Activated naive CD4-positive, alpha-beta T cell treated with anti-CD3 and anti-CD28 coated beads, Interleukin-2, amount 50 U/mL, for 24 hours (primary cell): ENCODE measurements around the gene SF3B2.
"Not testable (repeated sequence)": the region's sequence is repeated elsewhere in the genome, so short reads cannot be mapped to it uniquely, and the experiment has no call there.

ENCODE experiments used
- H3K27ac Mint-ChIP-seq: one replicate; pipeline ENCODE4 v1.8.0; 2021; ENCODE audit warnings: mild to moderate bottlenecking, mixed read lengths
- H3K27me3 Mint-ChIP-seq: one replicate; pipeline ENCODE4 v1.8.0; 2021; ENCODE audit warnings: mixed read lengths
- H3K36me3 Mint-ChIP-seq: one replicate; pipeline ENCODE4 v1.8.0; 2021; ENCODE audit warnings: mixed read lengths
- H3K4me1 Mint-ChIP-seq: one replicate; pipeline ENCODE4 v1.8.0; 2021; ENCODE audit warnings: mixed read lengths
- H3K4me3 Mint-ChIP-seq: one replicate; pipeline ENCODE4 v1.8.0; 2021; ENCODE audit warnings: mild to moderate bottlenecking, mixed read lengths
- H3K9me3 Mint-ChIP-seq: one replicate; pipeline ENCODE4 v1.8.0; 2021; ENCODE audit warnings: mixed read lengths

Gene SF3B2

GRCh38 chr11:66013762-66014100 is 38.4 kb upstream of the SF3B2 start:
- H3K36me3 Mint-ChIP-seq = no peaks in the 10 kb centered on the region
- H3K27ac Mint-ChIP-seq = no peak overlapping the region
- peaks cover 8% of the 10 kb centered on the region for H3K4me1 Mint-ChIP-seq
- H3K27me3 Mint-ChIP-seq = peaks cover 2% of the 10 kb centered on the region
- H3K4me3 Mint-ChIP-seq = no peak overlapping the region
- no peaks in the 10 kb centered on the region for H3K9me3 Mint-ChIP-seq

- H3K27me3 Mint-ChIP-seq = peaks cover 2% of the 10 kb centered on the region
- no peak overlapping the region for H3K27ac Mint-ChIP-seq
- no peaks in the 10 kb centered on the region for H3K9me3 Mint-ChIP-seq
- no peaks in the 10 kb centered on the region for H3K36me3 Mint-ChIP-seq
- no peak overlapping the region for H3K4me3 Mint-ChIP-seq
- H3K4me1 Mint-ChIP-seq = peaks cover 8% of the 10 kb centered on the region
These were observed 37.2 kb upstream of the SF3B2 start for GRCh38 chr11:66014804-66015453.

- no peak overlapping the region for H3K27ac Mint-ChIP-seq
- no peak overlapping the region for H3K4me3 Mint-ChIP-seq
- H3K4me1 Mint-ChIP-seq = peaks cover 8% of the 10 kb centered on the region
- H3K27me3 Mint-ChIP-seq = peaks cover 2% of the 10 kb centered on the region
- no peaks in the 10 kb centered on the region for H3K9me3 Mint-ChIP-seq
- no peaks in the 10 kb centered on the region for H3K36me3 Mint-ChIP-seq
These were observed 36.7 kb upstream of the SF3B2 start for GRCh38 chr11:66015454-66015881.

- Mint-ChIP-seq H3K27ac (no peak overlapping the region), H3K27me3 (peaks cover 1% of the 10 kb centered on the region), H3K36me3 (no peaks in the 10 kb centered on the region), H3K4me3 (no peak overlapping the region), H3K4me1 (peaks cover 8% of the 10 kb centered on the region), H3K9me3 (no peaks in the 10 kb centered on the region)
These were observed 36.0 kb upstream of the SF3B2 start for GRCh38 chr11:66015936-66016792.

GRCh38 chr11:66016793-66017177 is 35.4 kb upstream of the SF3B2 start:
- Mint-ChIP-seq H3K27ac (no peak overlapping the region), H3K4me3 (no peak overlapping the region), H3K27me3 (peaks cover 1% of the 10 kb centered on the region), H3K9me3 (no peaks in the 10 kb centered on the region), H3K36me3 (no peaks in the 10 kb centered on the region), H3K4me1 (peaks cover 8% of the 10 kb centered on the region)

- Mint-ChIP-seq H3K27me3 (peaks cover 1% of the 10 kb centered on the region), H3K9me3 (no peaks in the 10 kb centered on the region), H3K36me3 (no peaks in the 10 kb centered on the region), H3K27ac (peak overlapping the region; percentile 55), H3K4me3 (no peak overlapping the region), H3K4me1 (peaks cover 8% of the 10 kb centered on the region)
These were observed 34.8 kb upstream of the SF3B2 start for GRCh38 chr11:66017321-66017720.

GRCh38 chr11:66020212-66020611 is 32.0 kb upstream of the SF3B2 start:
- H3K9me3 Mint-ChIP-seq = no peaks in the 10 kb centered on the region
- H3K4me1 Mint-ChIP-seq = peaks cover 13% of the 10 kb centered on the region
- no peak overlapping the region for H3K4me3 Mint-ChIP-seq
- H3K27me3 Mint-ChIP-seq = peaks cover 3% of the 10 kb centered on the region
- no peak overlapping the region for H3K27ac Mint-ChIP-seq
- no peaks in the 10 kb centered on the region for H3K36me3 Mint-ChIP-seq

- Mint-ChIP-seq H3K4me3 (no peak overlapping the region), H3K27me3 (peaks cover 3% of the 10 kb centered on the region), H3K9me3 (no peaks in the 10 kb centered on the region), H3K4me1 (peaks cover 13% of the 10 kb centered on the region), H3K27ac (no peak overlapping the region), H3K36me3 (no peaks in the 10 kb centered on the region)
These were observed 31.4 kb upstream of the SF3B2 start for GRCh38 chr11:66020618-66021357.

GRCh38 chr11:66022401-66023185 is 29.6 kb upstream of the SF3B2 start:
- peak overlapping the region; percentile 51 for H3K4me3 Mint-ChIP-seq
- no peaks in the 10 kb centered on the region for H3K36me3 Mint-ChIP-seq

GRCh38 chr11:66023186-66023440 is 29.1 kb upstream of the SF3B2 start:
- not testable (repeated sequence) for H3K27me3 Mint-ChIP-seq, H3K36me3 Mint-ChIP-seq, H3K4me1 Mint-ChIP-seq, H3K4me3 Mint-ChIP-seq, H3K9me3 Mint-ChIP-seq, H3K27ac Mint-ChIP-seq

More at GRCh38 chr11:66022401-66023185, 29.6 kb upstream of the SF3B2 start:
- Mint-ChIP-seq H3K9me3 (no peaks in the 10 kb centered on the region), H3K4me1 (peaks cover 7% of the 10 kb centered on the region), H3K27me3 (peaks cover 3% of the 10 kb centered on the region), H3K27ac (peak overlapping the region; percentile 82)

GRCh38 chr11:66026017-66026529 is 26.1 kb upstream of the SF3B2 start, which contains the start of gene CATSPER1:
Gene CATSPER1 (minus strand): TSS chr11:66026479. CDS start chr11:66026379, 100 bp downstream.
- no peak within 1 kb of the TSS for H3K4me3 Mint-ChIP-seq
- peaks cover 5% of the 10 kb centered on the region for H3K4me1 Mint-ChIP-seq
- H3K27me3 Mint-ChIP-seq = peaks cover 3% of the 10 kb centered on the region
- H3K27ac Mint-ChIP-seq = peak within 1 kb of the TSS; percentile 60
- H3K9me3 Mint-ChIP-seq = no peaks in the 10 kb centered on the region
- H3K36me3 Mint-ChIP-seq = no peaks in the 10 kb centered on the region

- Mint-ChIP-seq H3K36me3 (no peaks in the 10 kb centered on the region), H3K27ac (no peak overlapping the region), H3K4me3 (no peak overlapping the region)
These were observed 19.0 kb upstream of the SF3B2 start for GRCh38 chr11:66032957-66033735.

GRCh38 chr11:66035653-66036333 is 16.4 kb upstream of the SF3B2 start:
- Mint-ChIP-seq H3K9me3 (no peaks in the 10 kb centered on the region), H3K4me3 (no peak overlapping the region), H3K36me3 (no peaks in the 10 kb centered on the region), H3K27me3 (no peaks in the 10 kb centered on the region), H3K4me1 (no peaks in the 10 kb centered on the region), H3K27ac (no peak overlapping the region)

More at GRCh38 chr11:66032957-66033735, 19.0 kb upstream of the SF3B2 start:
- Mint-ChIP-seq H3K9me3 (no peaks in the 10 kb centered on the region), H3K4me1 (no peaks in the 10 kb centered on the region), H3K27me3 (no peaks in the 10 kb centered on the region)

- no peak overlapping the region for H3K27ac Mint-ChIP-seq
- H3K4me3 Mint-ChIP-seq = no peak overlapping the region
- no peaks in the 10 kb centered on the region for H3K9me3 Mint-ChIP-seq
- no peaks in the 10 kb centered on the region for H3K36me3 Mint-ChIP-seq
- no peaks in the 10 kb centered on the region for H3K27me3 Mint-ChIP-seq
- H3K4me1 Mint-ChIP-seq = no peaks in the 10 kb centered on the region
These were observed 15.8 kb upstream of the SF3B2 start for GRCh38 chr11:66036334-66036710.
